ENCODE results near the gene ORC4.
"Not testable (repeated sequence)": the region's sequence is repeated elsewhere in the genome, so short reads cannot be mapped to it uniquely, and the experiment has no call there.

Gene ORC4

GRCh38 chr2:148006249-148007007 lies 14.1 kb downstream of the ORC4 start:
- no peaks in the 10 kb centered on the region for H3K27me3 ChIP-seq
- H3K9me3 ChIP-seq, result no peaks in the 10 kb centered on the region
- no peak overlapping the region for H3K27ac ChIP-seq
- H3K36me3 ChIP-seq, result no peaks in the 10 kb centered on the region
- TF ChIP-seq, protein P1, sequence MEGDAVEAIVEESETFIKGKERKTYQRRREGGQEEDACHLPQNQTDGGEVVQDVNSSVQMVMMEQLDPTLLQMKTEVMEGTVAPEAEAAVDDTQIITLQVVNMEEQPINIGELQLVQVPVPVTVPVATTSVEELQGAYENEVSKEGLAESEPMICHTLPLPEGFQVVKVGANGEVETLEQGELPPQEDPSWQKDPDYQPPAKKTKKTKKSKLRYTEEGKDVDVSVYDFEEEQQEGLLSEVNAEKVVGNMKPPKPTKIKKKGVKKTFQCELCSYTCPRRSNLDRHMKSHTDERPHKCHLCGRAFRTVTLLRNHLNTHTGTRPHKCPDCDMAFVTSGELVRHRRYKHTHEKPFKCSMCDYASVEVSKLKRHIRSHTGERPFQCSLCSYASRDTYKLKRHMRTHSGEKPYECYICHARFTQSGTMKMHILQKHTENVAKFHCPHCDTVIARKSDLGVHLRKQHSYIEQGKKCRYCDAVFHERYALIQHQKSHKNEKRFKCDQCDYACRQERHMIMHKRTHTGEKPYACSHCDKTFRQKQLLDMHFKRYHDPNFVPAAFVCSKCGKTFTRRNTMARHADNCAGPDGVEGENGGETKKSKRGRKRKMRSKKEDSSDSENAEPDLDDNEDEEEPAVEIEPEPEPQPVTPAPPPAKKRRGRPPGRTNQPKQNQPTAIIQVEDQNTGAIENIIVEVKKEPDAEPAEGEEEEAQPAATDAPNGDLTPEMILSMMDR (IDR thresholded peaks at IDR 0.05), result no peak
- H3K4me3 ChIP-seq (ENCODE audit: low read depth in 1 of 2, low read length in 1 of 2), result no peak overlapping the region
- H3K4me1 ChIP-seq (ENCODE audit: control insufficient read depth in 1 of 2, insufficient read depth in 1 of 2, low read depth in 1 of 2, low read length in 1 of 2), result no peaks in the 10 kb centered on the region

DNA sequence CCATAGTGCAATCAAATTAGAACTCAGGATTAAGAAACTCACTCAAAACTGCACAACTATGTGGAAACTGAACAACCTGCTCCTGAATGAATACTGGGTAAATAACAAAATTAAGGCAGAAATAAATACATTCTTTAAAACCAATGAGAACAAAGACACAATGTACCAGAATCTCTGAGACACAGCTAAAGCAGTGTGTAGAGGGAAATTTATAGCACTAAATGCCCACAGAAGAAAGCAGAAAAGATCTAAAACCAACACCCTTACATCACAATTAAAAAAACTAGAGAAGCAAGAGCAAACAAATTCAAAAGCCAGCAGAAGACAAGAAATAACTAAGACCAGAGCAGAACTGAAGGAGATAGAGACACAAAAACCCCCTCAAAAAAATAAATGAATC lies 18.1 kb downstream of the ORC4 start:
- not testable (repeated sequence) for H3K27me3 ChIP-seq; H3K4me3 ChIP-seq (ENCODE audit: low read depth in 1 of 2, low read length in 1 of 2); H3K36me3 ChIP-seq; H3K9me3 ChIP-seq; H3K27ac ChIP-seq; H3K4me1 ChIP-seq (ENCODE audit: control insufficient read depth in 1 of 2, insufficient read depth in 1 of 2, low read depth in 1 of 2, low read length in 1 of 2)

GRCh38 chr2:148000095-148000494 lies 20.4 kb downstream of the ORC4 start:
- no peak overlapping the region for H3K27ac ChIP-seq

DNA sequence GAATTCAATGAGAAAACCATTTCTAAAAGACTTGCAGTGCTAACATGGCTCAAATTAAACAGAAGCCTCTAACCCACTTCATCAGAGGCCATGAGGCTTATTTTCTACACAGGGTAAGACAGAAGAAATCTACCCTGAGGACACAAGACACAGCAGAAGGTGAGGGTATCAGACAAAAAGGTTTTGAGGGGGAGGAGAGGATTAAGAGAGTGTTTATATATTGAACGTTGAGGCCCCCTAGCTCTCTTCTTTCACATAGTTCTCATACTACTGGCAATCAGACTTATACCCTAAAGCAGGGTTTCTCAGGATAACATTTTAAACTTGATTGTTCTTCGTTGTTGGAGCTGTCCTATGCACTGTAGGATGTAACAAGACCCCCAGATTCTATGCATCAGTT lies 21.4 kb downstream of the ORC4 start:
- no peak overlapping the region for H3K27ac ChIP-seq
- H3K36me3 ChIP-seq, result no peaks in the 10 kb centered on the region
- no peaks in the 10 kb centered on the region for H3K9me3 ChIP-seq

More at GRCh38 chr2:148000095-148000494, 20.4 kb downstream of the ORC4 start:
- Histone ChIP-seq H3K4me1 (ENCODE audit: control insufficient read depth in 1 of 2, insufficient read depth in 1 of 2, low read depth in 1 of 2, low read length in 1 of 2) (no peaks in the 10 kb centered on the region), H3K4me3 (ENCODE audit: low read depth in 1 of 2, low read length in 1 of 2) (no peak overlapping the region), H3K27me3 (no peaks in the 10 kb centered on the region), H3K9me3 (no peaks in the 10 kb centered on the region), H3K36me3 (no peaks in the 10 kb centered on the region)
- TF ChIP-seq, protein P1 (IDR thresholded peaks at IDR 0.05), result no peak

GRCh38 chr2:147998203-147998602 lies 22.3 kb downstream of the ORC4 start:
- no peak overlapping the region for H3K27ac ChIP-seq
- no peaks in the 10 kb centered on the region for H3K36me3 ChIP-seq
- no peaks in the 10 kb centered on the region for H3K9me3 ChIP-seq
- TF ChIP-seq, protein P1 (IDR thresholded peaks at IDR 0.05), result no peak
- no peaks in the 10 kb centered on the region for H3K27me3 ChIP-seq
- no peaks in the 10 kb centered on the region for H3K4me1 ChIP-seq (ENCODE audit: control insufficient read depth in 1 of 2, insufficient read depth in 1 of 2, low read depth in 1 of 2, low read length in 1 of 2)
- H3K4me3 ChIP-seq (ENCODE audit: low read depth in 1 of 2, low read length in 1 of 2), result no peak overlapping the region

More for the DNA sequence above, 21.4 kb downstream of the ORC4 start:
- no peak overlapping the region for H3K4me3 ChIP-seq (ENCODE audit: low read depth in 1 of 2, low read length in 1 of 2)
- no peaks in the 10 kb centered on the region for H3K4me1 ChIP-seq (ENCODE audit: control insufficient read depth in 1 of 2, insufficient read depth in 1 of 2, low read depth in 1 of 2, low read length in 1 of 2)
- TF ChIP-seq, protein P1 (IDR thresholded peaks at IDR 0.05), result no peak
- H3K27me3 ChIP-seq, result no peaks in the 10 kb centered on the region

GRCh38 chr2:147996828-147997227 lies 23.7 kb downstream of the ORC4 start:
- H3K4me3 ChIP-seq (ENCODE audit: low read depth in 1 of 2, low read length in 1 of 2), result no peak overlapping the region
- TF ChIP-seq, protein P1 (IDR thresholded peaks at IDR 0.05), result no peak
- H3K36me3 ChIP-seq, result no peaks in the 10 kb centered on the region
- H3K27ac ChIP-seq, result no peak overlapping the region
- H3K9me3 ChIP-seq, result no peaks in the 10 kb centered on the region
- no peaks in the 10 kb centered on the region for H3K27me3 ChIP-seq
- H3K4me1 ChIP-seq (ENCODE audit: control insufficient read depth in 1 of 2, insufficient read depth in 1 of 2, low read depth in 1 of 2, low read length in 1 of 2), result no peaks in the 10 kb centered on the region

- H3K4me1 ChIP-seq (ENCODE audit: control insufficient read depth in 1 of 2, insufficient read depth in 1 of 2, low read depth in 1 of 2, low read length in 1 of 2); H3K27ac ChIP-seq; H3K36me3 ChIP-seq; H3K4me3 ChIP-seq (ENCODE audit: low read depth in 1 of 2, low read length in 1 of 2); H3K9me3 ChIP-seq; H3K27me3 ChIP-seq: not testable (repeated sequence)
Observed at GRCh38 chr2:147994965-147995364, 25.6 kb downstream of the ORC4 start.

Data from neutrophil (primary cell).